GM06990 (cell line): ENCODE data around the gene HMCN1.

Source experiments
- DNase-seq: peaks from one replicate; pipeline ENCODE4 v3.0.0-alpha.2; 2011; ENCODE audit not compliant: insufficient read length; ENCODE audit errors: extremely low read depth
- H3K27me3 ChIP-seq: replicated peaks from 2 replicates; pipeline ENCODE4 v1.6.0; 2011; ENCODE audit warnings: low read length; ENCODE audit not compliant: control insufficient read depth, insufficient read depth
- H3K36me3 ChIP-seq: 2 replicates; pipeline ENCODE4 v1.5.1; 2011; ENCODE audit warnings: low read length; ENCODE audit not compliant: control insufficient read depth, insufficient read depth
- H3K4me3 ChIP-seq: replicated peaks from 2 replicates; pipeline ENCODE4 v1.5.1; 2011; ENCODE audit warnings: low read depth, mild to moderate bottlenecking, control low read depth, low read length
- CTCF ChIP-seq: IDR thresholded peaks from 2 replicates; pipeline ENCODE4 v1.5.1; 2011; ENCODE audit warnings: low read length, control low read depth, mild to moderate bottlenecking, inconsistent platforms; ENCODE audit not compliant: insufficient read depth, poor library complexity, severe bottlenecking

Gene HMCN1

DNA sequence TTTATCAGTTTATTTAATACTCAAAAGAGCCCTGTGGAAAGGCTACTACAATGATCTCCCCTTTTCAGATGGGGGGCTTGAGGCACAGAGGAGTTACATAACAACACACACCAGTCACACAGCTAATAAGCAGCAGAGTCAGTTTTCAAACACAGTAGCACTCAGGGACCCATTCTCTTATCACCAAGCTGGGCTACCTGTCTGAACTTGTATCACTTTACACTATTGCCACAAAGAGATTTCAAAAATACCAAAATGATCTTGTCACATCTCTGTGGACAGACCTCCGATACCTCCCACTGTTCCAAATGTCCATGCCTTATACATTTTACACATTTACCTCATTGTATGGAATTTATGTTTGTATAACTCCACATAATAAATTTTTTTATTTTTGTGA is 506.2 kb downstream of the HMCN1 start:
- H3K4me3 ChIP-seq: no peak overlapping the region
- no peak for TF ChIP-seq CTCF
- H3K36me3 ChIP-seq: no peaks in the 10 kb centered on the region
- no peaks in the 10 kb centered on the region for H3K27me3 ChIP-seq
- no peak for DNase-seq
